Measurements from ENCODE around the gene TNP1.

Gene TNP1

GRCh38 chr2:216872624-216873023 is 12.8 kb upstream of the TNP1 start:
- DNase-seq = no peak

DNA sequence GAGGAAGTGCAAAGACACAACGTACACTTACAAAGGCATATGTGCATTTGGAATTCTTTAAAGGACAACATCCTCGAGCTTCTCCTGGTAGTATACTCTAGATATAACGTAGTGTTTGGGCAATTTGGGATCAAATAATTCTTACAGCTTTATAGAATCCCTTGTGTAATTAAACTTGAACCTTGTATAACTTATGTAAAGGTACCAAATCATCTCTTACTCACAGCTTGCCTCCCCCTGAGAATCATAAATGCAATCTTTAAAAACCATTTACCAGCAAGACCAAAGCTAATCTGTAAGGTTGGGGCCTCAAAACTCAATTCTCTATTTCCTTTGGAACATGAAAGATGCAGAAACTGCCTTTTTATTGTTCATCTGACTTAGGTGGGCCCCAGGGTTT is 12.2 kb upstream of the TNP1 start:
- no peak for DNase-seq

- DNase-seq = no peak
Observed at GRCh38 chr2:216871333-216871934, 11.6 kb upstream of the TNP1 start.

GRCh38 chr2:216870508-216871332 is 10.9 kb upstream of the TNP1 start:
- no peak for DNase-seq

DNA sequence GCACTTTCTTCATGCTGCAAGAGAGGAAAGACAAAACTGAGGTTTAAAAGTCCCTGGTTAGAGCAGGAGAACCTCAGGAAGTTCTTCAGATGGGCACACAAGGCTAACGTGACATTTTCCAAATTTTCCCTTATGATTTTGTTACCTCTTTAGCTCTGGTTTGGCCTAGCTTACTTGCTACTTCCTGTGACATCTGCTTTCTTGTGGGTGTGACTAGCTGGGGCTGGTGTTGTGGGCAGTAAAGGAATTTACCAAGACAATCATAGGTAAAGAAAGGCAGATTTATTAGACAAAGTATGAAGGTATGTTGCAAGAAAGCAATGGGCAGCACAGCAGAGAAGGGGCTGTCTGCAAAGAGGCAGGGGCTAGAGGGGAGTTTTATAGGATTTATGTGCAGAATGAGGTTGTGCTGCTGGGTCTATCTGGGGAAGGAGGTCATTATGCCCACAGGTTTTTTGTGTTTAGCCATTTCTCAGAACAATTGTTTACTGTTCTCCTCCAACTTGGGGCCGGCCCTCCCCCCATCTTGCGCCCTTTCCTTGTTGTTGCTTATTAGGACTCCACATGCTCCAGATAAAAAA is 6.7 kb upstream of the TNP1 start:
- no peak for DNase-seq

DNA sequence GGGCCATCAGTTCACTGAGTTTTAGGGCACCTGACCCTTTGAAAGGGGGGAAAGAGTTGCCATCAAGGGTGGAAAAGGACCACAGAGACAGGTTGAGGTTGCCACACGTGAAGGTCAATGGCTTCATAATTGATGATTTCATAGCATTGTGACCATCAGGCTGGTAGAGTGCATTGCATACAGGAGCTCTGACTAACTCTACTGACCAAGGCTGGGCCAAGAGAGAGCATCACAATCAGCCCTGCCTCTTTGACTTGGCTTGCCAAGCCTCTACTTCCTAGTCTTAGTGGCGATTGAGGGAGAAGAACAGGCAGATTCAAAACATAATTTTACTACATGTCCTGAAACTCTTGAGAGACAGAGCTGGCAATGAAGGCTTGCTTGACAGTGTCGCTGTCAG is 5.8 kb upstream of the TNP1 start:
- no peak for DNase-seq

- DNase-seq = no peak
Observed at GRCh38 chr2:216863946-216864345, 4.1 kb upstream of the TNP1 start.

DNA sequence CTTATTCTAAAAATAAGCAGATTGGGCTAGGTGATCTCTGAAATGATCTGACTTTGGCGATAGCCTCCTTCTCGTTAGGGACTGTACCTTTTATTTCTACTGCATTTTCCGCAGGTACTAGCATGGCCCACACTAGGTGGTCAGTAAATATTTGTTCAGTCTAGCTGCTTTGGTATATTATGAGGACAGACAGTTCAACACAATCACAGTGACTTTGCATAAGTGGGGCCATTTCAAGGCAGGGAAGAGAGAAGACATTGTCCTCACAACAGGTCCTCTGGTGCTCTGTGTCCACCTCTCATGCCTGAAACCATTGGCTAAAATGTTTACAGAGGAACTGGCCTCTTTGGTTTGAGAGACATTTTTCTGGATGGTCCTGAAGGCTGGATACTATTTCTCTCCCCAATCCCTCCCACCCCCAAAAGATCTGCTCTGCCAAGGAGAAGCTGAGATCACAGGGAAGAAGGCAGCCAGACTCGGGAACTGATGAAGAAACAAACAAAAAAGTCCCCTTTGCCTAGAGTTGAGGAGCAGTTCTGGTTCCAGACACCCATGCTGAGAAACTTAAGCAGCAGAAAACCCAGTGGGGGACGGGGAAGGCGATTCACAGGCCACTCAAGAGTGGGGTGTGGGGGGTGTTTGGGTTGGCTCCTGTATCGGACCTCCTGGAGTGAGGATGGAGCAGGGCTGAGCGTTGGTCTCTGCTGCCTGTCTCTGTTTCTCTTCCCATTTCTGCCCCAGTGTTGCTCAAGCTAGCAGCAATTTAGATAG is 2.9 kb upstream of the TNP1 start:
- DNase-seq = no peak

DNA sequence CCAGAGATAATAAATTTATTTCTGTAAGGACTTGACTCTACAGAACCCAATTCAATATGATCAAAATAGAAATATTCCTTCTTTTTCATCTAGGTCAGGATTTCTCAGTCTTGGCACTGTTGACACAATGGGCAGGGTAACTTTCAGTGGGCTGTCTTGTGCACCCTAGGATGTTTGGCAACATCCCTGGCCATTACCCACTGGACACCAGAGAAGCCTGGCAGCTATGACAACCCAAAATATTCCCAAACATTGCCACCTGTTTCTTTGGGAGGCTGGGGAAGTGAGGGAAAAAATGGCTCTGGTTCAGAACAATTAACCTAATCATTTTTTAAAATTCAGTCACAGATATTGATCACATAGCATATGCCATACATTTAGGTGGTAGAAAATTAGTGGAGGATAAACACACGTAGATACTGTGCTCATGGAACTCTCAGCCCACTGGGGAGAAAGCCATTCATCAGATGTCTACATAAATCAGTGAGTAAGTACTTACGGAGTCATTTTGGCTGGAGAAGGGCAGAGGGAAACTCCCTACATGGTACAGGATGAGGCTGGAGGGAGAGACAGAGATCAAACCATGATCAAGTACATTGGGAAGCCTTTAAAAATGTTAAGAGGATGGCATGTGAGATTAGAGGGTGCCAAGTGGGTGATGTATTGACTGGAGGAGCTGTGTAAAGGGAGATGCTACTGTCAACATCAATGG is 718 bp upstream of the TNP1 start:
- no peak for DNase-seq

DNA sequence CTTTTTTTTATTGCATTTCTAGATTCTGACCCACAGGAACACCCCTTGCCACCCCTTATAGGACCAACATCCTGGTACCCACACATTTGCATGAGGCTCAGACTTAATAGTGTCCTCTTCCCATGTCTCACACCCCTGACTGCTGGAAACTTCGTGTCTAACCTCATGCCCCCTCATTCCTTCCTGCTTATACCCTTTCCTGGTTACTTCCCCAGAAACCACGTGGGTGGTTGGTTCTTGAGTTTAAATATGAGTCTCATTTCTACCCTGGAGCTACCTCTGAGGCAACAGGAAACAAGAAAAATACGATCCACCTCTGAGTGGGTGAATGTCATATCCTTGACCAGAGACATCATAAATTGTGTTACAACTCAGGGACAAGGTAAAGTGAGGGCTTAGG is 1.6 kb downstream of the TNP1 start:
- DNase-seq = no peak

GRCh38 chr2:216857131-216857550 is 2.7 kb downstream of the TNP1 start:
- no peak for DNase-seq

GRCh38 chr2:216856406-216857065 is 3.3 kb downstream of the TNP1 start:
- no peak for DNase-seq

GRCh38 chr2:216855605-216856004 is 4.3 kb downstream of the TNP1 start:
- DNase-seq = no peak

- no peak for DNase-seq
Observed at GRCh38 chr2:216855079-216855478, 4.8 kb downstream of the TNP1 start.

DNA sequence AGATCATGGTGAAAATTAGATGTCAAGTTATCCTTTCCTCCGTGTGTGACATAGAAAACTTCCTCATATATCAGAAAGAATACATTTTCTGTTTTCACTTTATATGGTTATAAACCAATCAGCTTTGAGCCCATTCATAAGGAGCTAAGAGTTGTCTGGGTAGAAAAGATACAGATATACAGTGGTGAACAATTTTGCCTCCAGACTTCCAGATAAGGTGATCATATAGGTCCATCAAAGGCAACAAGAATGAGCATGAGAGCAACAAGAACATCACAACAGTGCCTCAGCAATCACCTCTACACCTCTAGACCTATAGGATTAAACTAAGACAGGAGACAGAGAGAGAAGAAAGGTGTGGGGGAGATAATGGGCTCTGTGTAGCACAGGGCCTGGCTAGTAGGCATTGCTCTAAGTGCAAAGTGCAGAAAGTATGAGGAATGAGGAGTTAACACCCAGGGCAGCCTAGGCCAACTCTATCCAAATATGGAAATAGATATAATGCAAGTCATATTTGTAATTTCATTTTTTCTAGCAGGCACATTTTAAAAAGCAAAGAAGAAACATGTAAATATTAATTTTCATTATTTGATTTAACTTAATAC is 8.3 kb downstream of the TNP1 start:
- DNase-seq = no peak

DNA sequence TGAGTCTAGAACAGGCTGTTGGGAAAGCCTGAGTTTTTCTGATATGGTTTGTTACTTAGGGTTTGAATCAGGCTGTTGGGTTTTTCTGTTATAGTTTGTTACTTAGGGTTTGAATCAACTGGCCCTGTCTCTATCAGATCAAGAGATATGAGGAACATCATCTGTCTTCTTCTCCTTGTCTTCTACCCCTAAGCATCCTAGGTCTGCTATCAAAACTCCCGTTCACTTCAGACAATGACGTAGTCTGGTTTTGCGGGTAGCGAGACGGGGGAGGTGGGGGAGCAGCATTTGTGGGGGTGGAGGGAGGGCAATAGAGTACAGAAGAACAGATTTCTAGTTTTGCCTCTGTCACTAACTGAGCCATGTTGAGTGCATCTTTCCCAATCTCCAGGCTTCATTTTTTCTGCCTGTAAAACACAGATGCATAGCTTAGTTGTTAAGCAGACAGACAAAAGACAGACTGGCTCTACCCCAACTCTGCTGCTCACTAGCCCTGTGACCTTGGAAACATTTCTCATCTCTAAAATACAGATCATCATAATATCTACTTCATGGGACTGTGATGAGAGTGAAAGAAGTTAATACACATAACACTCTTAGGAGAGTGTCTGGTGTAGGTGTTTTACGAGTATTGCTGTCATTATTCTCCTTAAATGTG is 9.1 kb downstream of the TNP1 start:
- no peak for DNase-seq

- no peak for DNase-seq
Observed at GRCh38 chr2:216849987-216850386, 9.9 kb downstream of the TNP1 start.

- no peak for DNase-seq
Observed at GRCh38 chr2:216845426-216845825, 14.4 kb downstream of the TNP1 start.

DNA sequence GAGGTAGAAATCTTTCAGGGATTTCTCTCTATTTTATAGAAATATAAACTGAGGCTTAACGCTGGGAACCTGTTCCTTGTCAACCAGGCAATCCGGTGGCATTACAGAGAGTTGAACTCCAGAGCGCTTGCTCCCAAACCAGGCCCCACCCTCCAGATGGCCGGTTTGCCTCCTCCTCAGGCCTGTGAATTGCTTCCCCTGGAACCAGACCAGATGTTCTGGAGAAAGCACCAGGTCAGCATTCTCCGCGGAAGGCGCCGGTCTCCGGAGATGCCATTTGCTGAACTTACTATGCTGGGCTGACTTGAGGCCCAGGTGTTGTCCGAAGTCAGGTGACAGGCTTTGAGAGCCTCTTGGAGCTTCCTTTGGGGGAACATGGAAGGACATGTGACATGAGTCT is 17.2 kb downstream of the TNP1 start:
- no peak for DNase-seq

- DNase-seq = no peak
Observed at GRCh38 chr2:216839688-216840087, 20.2 kb downstream of the TNP1 start.

- no peak for DNase-seq
Observed at GRCh38 chr2:216838151-216838550, 21.7 kb downstream of the TNP1 start.
